SH-SY5Y (cell line): ENCODE data around the gene FAM13A.

Experiments used
- GATA2 ChIP-seq: IDR thresholded peaks from 2 replicates; pipeline ENCODE4 v1.6.1; 2011; ENCODE audit warnings: mild to moderate bottlenecking, low read depth, low read length
- GATA3 ChIP-seq: IDR thresholded peaks from 2 replicates; pipeline ENCODE4 v1.6.1; 2011; ENCODE audit warnings: low read depth, mild to moderate bottlenecking, low read length, moderate library complexity

DNA sequence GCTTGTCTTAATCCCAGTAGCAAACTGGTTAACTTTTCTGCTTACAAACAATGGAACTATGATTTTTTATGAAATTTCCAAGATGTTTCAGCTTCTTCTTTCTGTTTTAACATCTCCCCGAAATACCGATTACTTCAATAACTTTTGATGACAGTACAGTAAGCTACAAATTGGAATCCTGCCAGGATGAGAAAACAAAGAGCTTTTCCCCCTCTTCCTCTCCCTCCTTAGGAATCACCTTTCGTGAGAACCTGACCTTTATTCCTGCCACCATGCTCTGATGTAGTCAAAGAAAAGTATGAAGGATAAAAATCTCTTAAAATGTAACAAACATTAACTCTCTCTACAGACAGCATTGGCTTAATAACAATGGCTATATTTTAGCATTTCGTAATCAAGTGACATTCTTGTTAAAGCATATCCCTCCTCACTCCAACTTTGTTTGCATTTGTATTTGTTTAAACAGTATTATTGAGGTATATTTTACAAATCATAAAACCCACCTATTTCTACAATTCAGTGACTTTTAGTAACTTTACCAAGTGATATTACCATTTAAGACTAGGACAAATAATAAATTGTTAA lies 210.7 kb downstream of the FAM13A start:
- TF ChIP-seq GATA2, result no peak
- no peak for TF ChIP-seq GATA3
